ENCODE data around the gene COL4A2. TPM values are rescaled to one million over a fixed set of nuclear protein-coding genes. Genes with fewer than 3 reads are reported as not detected.
"Not testable (repeated sequence)": the region's sequence is repeated elsewhere in the genome, so short reads cannot be mapped to it uniquely, and the experiment has no call there.

The COL4A2 gene
- polyA plus RNA-seq, 4 donors, result 384 to 475 (median 465) TPM

- no peak for DNase-seq (ENCODE audit: low read depth in 4 of 4, low spot score in 3 of 4)
Observed at GRCh38 chr13:110374431-110375370, 67.6 kb downstream of the COL4A2 start.

GRCh38 chr13:110376120-110376519 is 69.0 kb downstream of the COL4A2 start:
- DNase-seq (ENCODE audit: low read depth in 4 of 4, low spot score in 3 of 4), result no peak

GRCh38 chr13:110377178-110377825 is 70.2 kb downstream of the COL4A2 start:
- DNase-seq (ENCODE audit: low read depth in 4 of 4, low spot score in 3 of 4), result no peak

- no peak for DNase-seq (ENCODE audit: low read depth in 4 of 4, low spot score in 3 of 4)
Observed at GRCh38 chr13:110377826-110378201, 70.7 kb downstream of the COL4A2 start.

GRCh38 chr13:110379358-110379757 is 72.3 kb downstream of the COL4A2 start:
- DNase-seq (ENCODE audit: low read depth in 4 of 4, low spot score in 3 of 4), result no peak

GRCh38 chr13:110379905-110380341 is 72.8 kb downstream of the COL4A2 start:
- no peak for DNase-seq (ENCODE audit: low read depth in 4 of 4, low spot score in 3 of 4)

- no peak for DNase-seq (ENCODE audit: low read depth in 4 of 4, low spot score in 3 of 4)
Observed at GRCh38 chr13:110380359-110381028, 73.4 kb downstream of the COL4A2 start.

GRCh38 chr13:110381029-110381360 is 73.9 kb downstream of the COL4A2 start:
- no peak for DNase-seq (ENCODE audit: low read depth in 4 of 4, low spot score in 3 of 4)

GRCh38 chr13:110382229-110382628 is 75.1 kb downstream of the COL4A2 start:
- no peak for DNase-seq (ENCODE audit: low read depth in 4 of 4, low spot score in 3 of 4)

GRCh38 chr13:110382830-110383229 is 75.7 kb downstream of the COL4A2 start:
- DNase-seq (ENCODE audit: low read depth in 4 of 4, low spot score in 3 of 4), result no peak

- DNase-seq (ENCODE audit: low read depth in 4 of 4, low spot score in 3 of 4), result no peak
Observed at GRCh38 chr13:110387451-110388107, 80.5 kb downstream of the COL4A2 start.

- DNase-seq (ENCODE audit: low read depth in 4 of 4, low spot score in 3 of 4), result no peak
Observed at GRCh38 chr13:110388108-110388943, 81.2 kb downstream of the COL4A2 start.

- no peak for DNase-seq (ENCODE audit: low read depth in 4 of 4, low spot score in 3 of 4)
Observed at GRCh38 chr13:110390567-110390966, 83.5 kb downstream of the COL4A2 start.

- DNase-seq (ENCODE audit: low read depth in 4 of 4, low spot score in 3 of 4), result no peak
Observed at GRCh38 chr13:110391273-110391672, 84.2 kb downstream of the COL4A2 start.

- DNase-seq (ENCODE audit: low read depth in 4 of 4, low spot score in 3 of 4), result no peak
Observed at GRCh38 chr13:110392510-110393240, 85.6 kb downstream of the COL4A2 start.

- DNase-seq (ENCODE audit: low read depth in 4 of 4, low spot score in 3 of 4), result no peak
Observed at GRCh38 chr13:110393761-110394160, 86.7 kb downstream of the COL4A2 start.

GRCh38 chr13:110394371-110394841 is 87.3 kb downstream of the COL4A2 start:
- DNase-seq (ENCODE audit: low read depth in 4 of 4, low spot score in 3 of 4), result no peak

- not testable (repeated sequence) for DNase-seq (ENCODE audit: low read depth in 4 of 4, low spot score in 3 of 4)
Observed at GRCh38 chr13:110395616-110396015, 88.5 kb downstream of the COL4A2 start.

- DNase-seq (ENCODE audit: low read depth in 4 of 4, low spot score in 3 of 4), result no peak
Observed at GRCh38 chr13:110396476-110396875, 89.4 kb downstream of the COL4A2 start.
